Measurements from ENCODE around the gene SUGCT.
"Not testable (repeated sequence)": the region's sequence is repeated elsewhere in the genome, so short reads cannot be mapped to it uniquely, and the experiment has no call there.

SUGCT gene

GRCh38 chr7:40400525-40400924 lies 265.7 kb downstream of the SUGCT start:
- no peak for DNase-seq

- DNase-seq = no peak
Observed at GRCh38 chr7:40401406-40401805, 266.6 kb downstream of the SUGCT start.

DNA sequence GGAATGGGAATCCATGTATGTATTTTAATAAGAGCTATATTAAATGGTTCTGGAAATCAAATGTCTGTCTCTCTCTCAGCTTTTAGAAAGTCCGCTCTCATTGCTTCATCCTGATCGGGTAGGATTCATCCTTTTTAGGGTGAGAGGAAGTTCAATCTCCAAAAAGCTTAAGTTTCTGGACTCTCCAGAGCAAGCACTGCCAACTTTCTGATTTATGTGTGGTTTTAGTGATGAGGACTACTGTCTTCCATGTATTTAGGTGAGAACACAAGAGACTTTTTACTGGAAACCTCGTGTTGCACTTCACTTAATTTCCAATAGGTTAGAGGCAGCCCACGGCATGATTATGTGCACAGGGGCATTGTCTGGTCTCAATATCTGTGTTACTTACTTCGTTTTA lies 267.9 kb downstream of the SUGCT start:
- no peak for DNase-seq

DNA sequence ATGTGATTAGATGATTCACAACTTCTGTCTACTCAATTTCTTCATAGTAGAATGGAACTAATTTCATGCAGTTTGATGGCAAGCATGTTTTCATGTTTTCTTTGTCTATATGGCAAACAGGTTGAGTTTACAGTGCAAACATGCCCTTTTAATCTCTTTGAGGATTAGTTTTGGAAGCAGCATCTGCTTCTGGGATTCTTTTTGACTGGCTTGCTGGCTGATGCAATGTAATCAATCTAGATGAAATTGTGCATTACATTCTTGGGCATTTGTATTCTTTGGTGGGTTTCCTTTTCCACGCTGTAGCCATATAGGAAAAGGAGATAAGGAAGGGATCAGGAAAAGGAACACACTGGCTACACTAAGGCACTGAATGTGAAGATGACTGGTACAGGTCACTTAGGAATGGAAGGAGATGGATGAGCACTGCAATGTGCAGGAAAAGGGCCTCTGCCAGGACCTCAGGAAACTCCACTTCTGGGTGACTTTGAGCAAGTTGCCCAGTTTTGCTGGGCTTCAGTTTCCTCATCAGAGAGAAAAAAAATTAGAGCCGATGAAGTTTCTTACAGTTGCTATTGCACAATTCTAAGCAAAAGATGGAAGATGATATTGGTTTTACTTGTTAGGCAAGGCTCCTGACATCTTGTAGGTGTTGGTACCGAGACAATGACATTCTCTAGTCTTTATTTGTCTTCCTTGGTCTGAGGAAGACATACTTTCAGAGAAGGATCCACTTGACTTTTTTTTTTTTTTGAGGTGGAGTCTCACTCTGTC lies 269.1 kb downstream of the SUGCT start:
- no peak for DNase-seq

GRCh38 chr7:40405991-40406390 lies 271.2 kb downstream of the SUGCT start:
- no peak for DNase-seq

GRCh38 chr7:40412323-40412722 lies 277.5 kb downstream of the SUGCT start:
- DNase-seq = no peak

- DNase-seq = not testable (repeated sequence)
Observed at GRCh38 chr7:40414704-40415103, 279.9 kb downstream of the SUGCT start.

- DNase-seq = no peak
Observed at GRCh38 chr7:40418448-40418847, 283.6 kb downstream of the SUGCT start.

- DNase-seq = no peak
Observed at GRCh38 chr7:40418983-40419382, 284.2 kb downstream of the SUGCT start.

- peak in 1 of 56 donors; percentile 12 for DNase-seq
Observed at GRCh38 chr7:40419806-40420205, 285.0 kb downstream of the SUGCT start.

GRCh38 chr7:40421433-40421832 lies 286.6 kb downstream of the SUGCT start:
- DNase-seq = no peak

GRCh38 chr7:40425696-40426095 lies 290.9 kb downstream of the SUGCT start:
- no peak for DNase-seq

GRCh38 chr7:40428421-40428820 lies 293.6 kb downstream of the SUGCT start:
- DNase-seq = no peak

DNA sequence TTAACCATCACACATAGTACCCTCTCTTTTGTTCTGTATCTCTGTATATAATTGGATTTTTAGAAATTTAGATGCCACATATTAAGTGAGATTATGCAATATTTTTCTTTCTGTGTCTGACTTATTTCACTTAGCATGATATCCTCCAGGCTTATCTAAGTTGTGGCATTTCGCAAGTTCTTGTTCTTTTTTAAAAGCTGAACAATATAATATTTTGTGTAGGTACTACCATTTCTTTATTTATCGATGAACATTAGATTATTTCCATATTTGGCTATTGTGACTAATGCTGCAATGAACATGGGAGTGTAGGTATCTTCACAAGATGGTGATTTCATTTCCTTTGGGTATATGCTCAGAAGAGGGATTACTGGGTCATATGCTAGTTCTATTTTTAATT lies 295.0 kb downstream of the SUGCT start:
- no peak for DNase-seq

DNA sequence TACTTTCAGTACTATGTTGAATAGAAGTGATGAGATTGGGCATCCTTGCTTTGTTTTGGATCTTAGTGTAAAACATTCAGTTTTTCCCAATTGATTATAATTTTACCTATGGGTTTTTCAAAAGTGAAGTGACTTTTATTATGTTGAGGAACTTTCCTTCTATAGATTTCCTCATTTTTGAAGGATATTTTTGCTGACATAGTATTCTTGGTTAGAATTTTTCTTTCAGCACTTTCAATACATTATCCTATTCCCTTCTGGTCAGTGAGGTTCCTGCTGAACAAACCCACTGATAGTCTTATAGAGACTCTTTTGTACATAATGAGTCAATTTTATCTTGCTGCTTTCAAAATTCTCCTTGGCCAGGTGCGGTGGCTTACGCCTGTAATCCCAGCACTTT lies 297.2 kb downstream of the SUGCT start:
- DNase-seq = no peak

GRCh38 chr7:40436710-40437109 lies 301.9 kb downstream of the SUGCT start:
- DNase-seq = no peak

DNA sequence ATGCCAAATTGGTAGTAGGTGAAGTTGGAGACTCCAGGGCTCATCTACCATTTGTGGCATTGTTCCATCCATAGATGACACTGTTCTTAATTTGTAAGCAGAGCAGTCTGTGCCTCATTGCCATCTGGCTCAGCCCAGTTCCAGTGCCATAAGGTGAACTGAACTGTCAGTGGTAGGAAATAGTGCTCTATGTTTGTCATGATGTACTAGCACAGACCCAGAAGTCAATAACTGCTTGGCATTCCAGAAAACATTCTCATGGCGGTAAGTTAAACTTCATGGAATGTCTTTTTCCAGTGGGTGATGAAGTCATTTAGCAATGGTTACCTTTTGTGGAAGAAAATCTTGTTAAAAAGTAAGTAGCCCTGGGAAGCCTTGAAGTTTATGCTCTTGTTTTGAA lies 302.7 kb downstream of the SUGCT start:
- DNase-seq = no peak

DNA sequence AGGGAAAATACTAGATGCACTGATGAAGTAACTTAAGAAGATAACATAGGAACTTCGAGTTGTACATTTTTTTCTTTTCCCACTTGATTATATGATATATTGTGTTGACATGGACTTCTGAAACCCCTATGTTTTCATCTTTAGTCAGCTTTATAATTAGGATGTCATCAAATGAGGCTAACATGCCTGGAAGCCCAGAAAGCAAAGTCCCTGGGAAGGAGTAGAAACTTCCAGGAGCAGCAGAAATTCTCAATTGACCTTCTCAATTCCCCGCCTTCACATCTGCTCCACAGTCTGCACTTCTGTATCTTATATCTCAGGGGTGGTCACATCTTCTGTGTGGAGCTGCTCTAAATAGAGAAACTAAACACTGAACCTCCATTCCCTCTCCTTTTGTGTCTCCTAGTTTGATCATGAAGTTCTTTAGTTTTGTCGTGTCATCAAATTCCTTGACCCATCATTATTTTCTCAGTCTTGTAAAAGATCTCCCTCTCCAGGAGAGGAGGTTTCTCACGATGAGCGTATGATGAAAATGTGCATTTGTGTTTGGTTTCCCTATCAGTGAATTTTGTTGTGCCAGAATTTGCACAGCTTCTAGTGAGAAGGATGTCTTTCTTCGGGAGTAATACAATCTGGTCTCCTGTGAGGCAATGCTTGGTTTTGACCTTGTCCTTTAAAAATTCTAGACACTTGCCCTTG lies 303.3 kb downstream of the SUGCT start:
- DNase-seq = no peak

GRCh38 chr7:40439686-40440085 lies 304.9 kb downstream of the SUGCT start:
- DNase-seq = no peak

- DNase-seq = no peak
Observed at GRCh38 chr7:40447345-40447744, 312.5 kb downstream of the SUGCT start.

- DNase-seq = no peak
Observed at GRCh38 chr7:40455485-40455884, 320.7 kb downstream of the SUGCT start.

GRCh38 chr7:40457776-40458480 lies 323.1 kb downstream of the SUGCT start:
- no peak for DNase-seq
